Measurements from ENCODE around the gene NRG3. TPM values are rescaled to one million over a fixed set of nuclear protein-coding genes. Genes with fewer than 3 reads are reported as not detected.
"Not testable (repeated sequence)": the region's sequence is repeated elsewhere in the genome, so short reads cannot be mapped to it uniquely, and the experiment has no call there.

The NRG3 gene
- polyA plus RNA-seq, 3 donors = 0.07 to 0.34 (median 0.18) TPM

GRCh38 chr10:82628373-82628772 is 753.4 kb downstream of the NRG3 start:
- no peak overlapping the region for H3K27ac ChIP-seq (ENCODE audit: low read depth, low read length)
- 40 to 58% (median 42%) methylated on average over 3 of the region's 3 CpGs for WGBS, 3 donors

- WGBS, 3 donors = 52 to 64% (median 58%) methylated on average over 1 of the region's 1 CpG
- H3K27ac ChIP-seq (ENCODE audit: low read depth, low read length) = no peak overlapping the region
Measured at GRCh38 chr10:82643076-82643475, 768.1 kb downstream of the NRG3 start.

- no peak overlapping the region for H3K27ac ChIP-seq (ENCODE audit: low read depth, low read length)
- WGBS, 3 donors = 55 to 77% (median 63%) methylated on average over 5 of the region's 5 CpGs
Measured at GRCh38 chr10:82643601-82644000, 768.6 kb downstream of the NRG3 start.

GRCh38 chr10:82645221-82645620 is 770.2 kb downstream of the NRG3 start:
- H3K27ac ChIP-seq (ENCODE audit: low read depth, low read length) = no peak overlapping the region

- 78 to 89% (median 83%) methylated on average over 7 of the region's 7 CpGs for WGBS, 3 donors
- H3K27ac ChIP-seq (ENCODE audit: low read depth, low read length) = no peak overlapping the region
Measured at GRCh38 chr10:82653244-82654155, 778.5 kb downstream of the NRG3 start.

- no peak overlapping the region for H3K27ac ChIP-seq (ENCODE audit: low read depth, low read length)
Measured at GRCh38 chr10:82660205-82660604, 785.2 kb downstream of the NRG3 start.

- WGBS, 3 donors = 16 to 42% (median 26%) methylated on average over 1 of the region's 1 CpG
- H3K27ac ChIP-seq (ENCODE audit: low read depth, low read length) = no peak overlapping the region
Measured at GRCh38 chr10:82660986-82661385, 786.0 kb downstream of the NRG3 start.

- 86 to 87% (median 86%) methylated on average over 5 of the region's 5 CpGs for WGBS, 3 donors
Measured at GRCh38 chr10:82661701-82662100, 786.7 kb downstream of the NRG3 start.

GRCh38 chr10:82668221-82668895 is 793.4 kb downstream of the NRG3 start:
- WGBS, 3 donors = 47 to 68% (median 62%) methylated on average over 4 of the region's 4 CpGs
- no peak overlapping the region for H3K27ac ChIP-seq (ENCODE audit: low read depth, low read length)

More at GRCh38 chr10:82661701-82662100, 786.7 kb downstream of the NRG3 start:
- H3K27ac ChIP-seq (ENCODE audit: low read depth, low read length) = no peak overlapping the region

GRCh38 chr10:82674036-82674435 is 799.0 kb downstream of the NRG3 start:
- H3K27ac ChIP-seq (ENCODE audit: low read depth, low read length) = no peak overlapping the region

GRCh38 chr10:82677932-82678331 is 802.9 kb downstream of the NRG3 start:
- WGBS, 3 donors = 85 to 90% (median 88%) methylated on average over 9 of the region's 9 CpGs
- not testable (repeated sequence) for H3K27ac ChIP-seq (ENCODE audit: low read depth, low read length)

- H3K27ac ChIP-seq (ENCODE audit: low read depth, low read length) = not testable (repeated sequence)
- 73 to 82% (median 78%) methylated on average over 6 of the region's 6 CpGs for WGBS, 3 donors
Measured at GRCh38 chr10:82678451-82678850, 803.5 kb downstream of the NRG3 start.

GRCh38 chr10:82680608-82681007 is 805.6 kb downstream of the NRG3 start:
- H3K27ac ChIP-seq (ENCODE audit: low read depth, low read length) = no peak overlapping the region
- WGBS, 3 donors = 78 to 80% (median 78%) methylated on average over 3 of the region's 3 CpGs

- no peak overlapping the region for H3K27ac ChIP-seq (ENCODE audit: low read depth, low read length)
- 70 to 86% (median 76%) methylated on average over 4 of the region's 4 CpGs for WGBS, 3 donors
Measured at GRCh38 chr10:82683945-82684344, 809.0 kb downstream of the NRG3 start.

- 68 to 81% (median 70%) methylated on average over 2 of the region's 2 CpGs for WGBS, 3 donors
Measured at GRCh38 chr10:82685087-82685486, 810.1 kb downstream of the NRG3 start.

GRCh38 chr10:82691211-82691610 is 816.2 kb downstream of the NRG3 start:
- WGBS, 3 donors = 81 to 94% (median 81%) methylated on average over 2 of the region's 2 CpGs

More at GRCh38 chr10:82685087-82685486, 810.1 kb downstream of the NRG3 start:
- no peak overlapping the region for H3K27ac ChIP-seq (ENCODE audit: low read depth, low read length)

GRCh38 chr10:82692458-82692857 is 817.5 kb downstream of the NRG3 start:
- 96 to 97% (median 97%) methylated on average over 4 of the region's 4 CpGs for WGBS, 3 donors
- H3K27ac ChIP-seq (ENCODE audit: low read depth, low read length) = no peak overlapping the region

More at GRCh38 chr10:82691211-82691610, 816.2 kb downstream of the NRG3 start:
- H3K27ac ChIP-seq (ENCODE audit: low read depth, low read length) = no peak overlapping the region

GRCh38 chr10:82721831-82722230 is 846.8 kb downstream of the NRG3 start:
- 65 to 97% (median 89%) methylated on average over 1 of the region's 1 CpG for WGBS, 3 donors
- no peak overlapping the region for H3K27ac ChIP-seq (ENCODE audit: low read depth, low read length)

GRCh38 chr10:82722273-82722672 is 847.3 kb downstream of the NRG3 start:
- 95 to 98% (median 98%) methylated on average over 2 of the region's 2 CpGs for WGBS, 3 donors
- no peak overlapping the region for H3K27ac ChIP-seq (ENCODE audit: low read depth, low read length)

GRCh38 chr10:82736305-82736704 is 861.3 kb downstream of the NRG3 start:
- 3 to 81% (median 43%) methylated on average over 1 of the region's 1 CpG for WGBS, 3 donors

More at GRCh38 chr10:82736305-82736704, 861.3 kb downstream of the NRG3 start:
- no peak overlapping the region for H3K27ac ChIP-seq (ENCODE audit: low read depth, low read length)

All from adipose tissue (tissue), 3 donors.